ENCODE results near the gene TPM1.

Gene TPM1

GRCh38 chr15:63038926-63039673 is 3.4 kb upstream of the TPM1 start:
- TF ChIP-seq, protein P1, sequence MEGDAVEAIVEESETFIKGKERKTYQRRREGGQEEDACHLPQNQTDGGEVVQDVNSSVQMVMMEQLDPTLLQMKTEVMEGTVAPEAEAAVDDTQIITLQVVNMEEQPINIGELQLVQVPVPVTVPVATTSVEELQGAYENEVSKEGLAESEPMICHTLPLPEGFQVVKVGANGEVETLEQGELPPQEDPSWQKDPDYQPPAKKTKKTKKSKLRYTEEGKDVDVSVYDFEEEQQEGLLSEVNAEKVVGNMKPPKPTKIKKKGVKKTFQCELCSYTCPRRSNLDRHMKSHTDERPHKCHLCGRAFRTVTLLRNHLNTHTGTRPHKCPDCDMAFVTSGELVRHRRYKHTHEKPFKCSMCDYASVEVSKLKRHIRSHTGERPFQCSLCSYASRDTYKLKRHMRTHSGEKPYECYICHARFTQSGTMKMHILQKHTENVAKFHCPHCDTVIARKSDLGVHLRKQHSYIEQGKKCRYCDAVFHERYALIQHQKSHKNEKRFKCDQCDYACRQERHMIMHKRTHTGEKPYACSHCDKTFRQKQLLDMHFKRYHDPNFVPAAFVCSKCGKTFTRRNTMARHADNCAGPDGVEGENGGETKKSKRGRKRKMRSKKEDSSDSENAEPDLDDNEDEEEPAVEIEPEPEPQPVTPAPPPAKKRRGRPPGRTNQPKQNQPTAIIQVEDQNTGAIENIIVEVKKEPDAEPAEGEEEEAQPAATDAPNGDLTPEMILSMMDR (conservative IDR thresholded peaks at IDR 0.05; ENCODE audit: control insufficient read depth, insufficient read depth, low read depth, low read length) = no peak
- H3K4me3 ChIP-seq (ENCODE audit: control insufficient read depth, low read depth, low read length) = no peak overlapping the region
- no peak for DNase-seq (ENCODE audit: low read depth)

GRCh38 chr15:63039811-63040210 is 2.7 kb upstream of the TPM1 start:
- no peak for DNase-seq (ENCODE audit: low read depth)
- TF ChIP-seq, protein P1 (conservative IDR thresholded peaks at IDR 0.05; ENCODE audit: control insufficient read depth, insufficient read depth, low read depth, low read length) = no peak
- H3K4me3 ChIP-seq (ENCODE audit: control insufficient read depth, low read depth, low read length) = no peak overlapping the region

GRCh38 chr15:63040509-63040908 is 2.0 kb upstream of the TPM1 start:
- TF ChIP-seq, protein P1 (conservative IDR thresholded peaks at IDR 0.05; ENCODE audit: control insufficient read depth, insufficient read depth, low read depth, low read length) = no peak
- DNase-seq (ENCODE audit: low read depth) = no peak
- no peak overlapping the region for H3K4me3 ChIP-seq (ENCODE audit: control insufficient read depth, low read depth, low read length)

GRCh38 chr15:63040954-63041353 is 1.6 kb upstream of the TPM1 start:
- no peak for DNase-seq (ENCODE audit: low read depth)
- no peak overlapping the region for H3K4me3 ChIP-seq (ENCODE audit: control insufficient read depth, low read depth, low read length)
- TF ChIP-seq, protein P1 (conservative IDR thresholded peaks at IDR 0.05; ENCODE audit: control insufficient read depth, insufficient read depth, low read depth, low read length) = no peak

- TF ChIP-seq, protein P1 (conservative IDR thresholded peaks at IDR 0.05; ENCODE audit: control insufficient read depth, insufficient read depth, low read depth, low read length) = no peak
- DNase-seq (ENCODE audit: low read depth) = no peak
- no peak overlapping the region for H3K4me3 ChIP-seq (ENCODE audit: control insufficient read depth, low read depth, low read length)
Measured at GRCh38 chr15:63041402-63041973, 1.1 kb upstream of the TPM1 start.

- TF ChIP-seq, protein P1 (conservative IDR thresholded peaks at IDR 0.05; ENCODE audit: control insufficient read depth, insufficient read depth, low read depth, low read length) = no peak
- peak; percentile 35 for DNase-seq (ENCODE audit: low read depth)
- H3K4me3 ChIP-seq (ENCODE audit: control insufficient read depth, low read depth, low read length) = peak overlapping the region; percentile 69
Measured at GRCh38 chr15:63042877-63043334, 359 bp downstream of the TPM1 start.

Measured in fibroblast of mammary gland (primary cell).